ENCODE measurements around the gene MAMLD1. TPM values are rescaled to one million over a fixed set of nuclear protein-coding genes. Genes with fewer than 3 reads are reported as not detected.
A peak's percentile ranks its signal among the peaks of the same experiment; 100 is the strongest.

MAMLD1 gene
- total and polyA plus RNA-seq, 9 of the 15 experiments (the other 6 are each of a cell fraction or from before 2014, with no cell fraction given), result 0.12 to 0.18 TPM; not detected in 7

GRCh38 chrX:150508018-150508417, 144.9 kb downstream of the MAMLD1 start:
- Histone ChIP-seq H3K9me3 (replicated peaks; ENCODE audit: control insufficient read depth, insufficient read depth, low read depth, low read length) (no peaks in the 10 kb centered on the region), H2AFZ (ENCODE audit: low read depth, low read length) (0 out of 2 replicates have a peak overlapping the region, but pooled peaks have one; percentile 45), H3K27ac (ENCODE audit: extremely low read depth, low read depth, low read length) (no peak overlapping the region), H3K9ac (ENCODE audit: insufficient read depth in 1 of 2, low read depth in 2 of 2, low read length in 2 of 2) (no peak overlapping the region), H3K9me1 (ENCODE audit: control insufficient read depth, insufficient read depth, low read length) (no peaks in the 10 kb centered on the region), H3K27me3 (ENCODE audit: control insufficient read depth in 2 of 2, insufficient read depth in 2 of 2, low read length in 2 of 2) (peaks cover 3 to 67% of the 10 kb centered on the region in 2 experiments; a peak in 4 of 5 replicates), H3K36me3 (ENCODE audit: control insufficient read depth, insufficient read depth, low read length) (no peaks in the 10 kb centered on the region), H4K20me1 (replicated peaks; ENCODE audit: control insufficient read depth, insufficient read depth, low read length) (no peaks in the 10 kb centered on the region; the same call in 1 of the 2 replicates), H3K4me2 (ENCODE audit: insufficient read depth, low read length) (no peak overlapping the region), H3K4me1 (replicated peaks in 1 of 2; ENCODE audit: control insufficient read depth in 2 of 2, insufficient read depth in 2 of 2, low read length in 2 of 2) (peaks cover 0 to 5% of the 10 kb centered on the region in 2 experiments; a peak in 2 of 5 replicates), H3K4me3 (no peak overlapping the region), H3K79me2 (ENCODE audit: control insufficient read depth, insufficient read depth, low read length) (no peaks in the 10 kb centered on the region)
- no peak for DNase-seq (ENCODE audit: extremely low read depth in 1 of 4, low spot score in 3 of 4)
- no peak for ATAC-seq
- POLR2A ChIA-PET, result no interaction called here
- WGBS (ENCODE audit: insufficient coverage, low coverage, missing lambda C conversion rate), result 13% methylated on average over 3 of the region's 5 CpGs
- no peak for FAIRE-seq
- TF ChIP-seq TFE3 (CRISPR knock-in tag; IDR thresholded peaks at IDR 0.05) (0 out of 2 replicates have a peak, but pooled peaks have one; percentile 28), PHF8 (IDR thresholded peaks at IDR 0.05; ENCODE audit: borderline replicate concordance, low read length) (no peak)
- intact Hi-C loops (cut with micrococcal nuclease) (no loop called here), in situ Hi-C loops (cut with MboI) (no loop called here)
- BruUV-seq (replicated peaks), result no TSS peak
- CTCF ChIA-PET (ENCODE audit: low intra/inter-chr PET ratio), result no interaction called here

Measured in K562 (cell line).